ENCODE results near the gene NKAIN2.

Gene NKAIN2

DNA sequence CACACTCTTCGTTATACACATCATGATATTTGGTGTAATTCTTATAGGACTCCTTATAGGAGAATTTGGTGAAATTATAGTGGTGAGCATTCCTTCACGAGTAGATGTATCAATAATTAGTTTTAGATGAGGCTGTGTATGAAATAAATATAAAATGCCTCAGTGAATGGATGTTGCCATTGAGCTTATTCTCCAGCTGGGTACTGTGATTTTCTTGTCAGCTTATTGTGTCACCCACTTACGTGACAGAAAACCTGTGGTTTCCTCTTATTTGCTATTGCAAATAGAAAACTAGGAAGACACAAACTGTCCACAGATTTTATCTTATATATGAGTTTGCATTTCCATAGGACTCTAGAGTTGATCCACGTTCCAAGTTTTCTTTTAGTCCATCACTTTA, 718.7 kb downstream of the NKAIN2 start:
- no peak overlapping the region for H3K9ac ChIP-seq
- H3K27me3 ChIP-seq: no peaks in the 10 kb centered on the region
- no peak overlapping the region for H3K4me3 ChIP-seq
- H3K4me2 ChIP-seq: no peak overlapping the region
- H3K4me1 ChIP-seq: no peaks in the 10 kb centered on the region
- H3K27ac ChIP-seq: no peak overlapping the region
- no peaks in the 10 kb centered on the region for H3K9me3 ChIP-seq
- TF ChIP-seq Cebpa-rat (IDR thresholded peaks at IDR 0.05): no peak
- no peaks in the 10 kb centered on the region for H3K36me3 ChIP-seq
- H4K20me1 ChIP-seq: no peaks in the 10 kb centered on the region

DNA sequence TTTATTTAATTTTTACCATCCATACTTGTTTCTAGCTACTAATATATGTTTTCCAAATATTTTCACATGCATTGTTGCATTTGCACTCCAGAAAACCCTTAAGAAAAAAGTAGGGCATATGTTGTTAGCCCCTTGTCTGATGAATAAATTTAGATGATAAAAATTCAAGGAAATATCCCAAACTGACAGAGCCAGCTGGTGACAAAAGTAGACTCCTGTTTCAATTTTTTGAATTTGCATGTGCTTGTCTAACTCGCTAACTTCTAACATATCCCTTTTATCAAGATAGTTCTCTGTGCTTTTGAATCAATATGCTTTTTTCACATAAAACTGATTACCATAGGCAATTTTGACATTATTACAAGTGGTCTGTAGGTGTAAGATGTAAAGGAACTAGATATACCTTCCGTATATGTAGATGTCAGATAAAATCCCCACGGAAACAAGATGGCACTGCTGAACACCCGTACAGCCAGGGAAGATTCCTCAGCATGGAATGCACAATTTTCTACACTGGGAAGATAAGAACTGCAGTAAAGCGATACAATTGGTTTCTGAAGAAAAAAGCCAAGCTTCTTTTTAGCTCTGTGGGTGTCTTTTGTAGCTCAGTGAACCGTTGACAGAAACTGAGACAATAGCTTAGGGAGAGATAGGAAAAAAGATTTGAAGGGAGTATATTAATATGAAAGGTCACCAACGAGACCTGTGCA, 721.0 kb downstream of the NKAIN2 start:
- Histone ChIP-seq H3K27ac (no peak overlapping the region), H3K9ac (no peak overlapping the region)
- no peak for TF ChIP-seq Cebpa-rat (IDR thresholded peaks at IDR 0.05)

DNA sequence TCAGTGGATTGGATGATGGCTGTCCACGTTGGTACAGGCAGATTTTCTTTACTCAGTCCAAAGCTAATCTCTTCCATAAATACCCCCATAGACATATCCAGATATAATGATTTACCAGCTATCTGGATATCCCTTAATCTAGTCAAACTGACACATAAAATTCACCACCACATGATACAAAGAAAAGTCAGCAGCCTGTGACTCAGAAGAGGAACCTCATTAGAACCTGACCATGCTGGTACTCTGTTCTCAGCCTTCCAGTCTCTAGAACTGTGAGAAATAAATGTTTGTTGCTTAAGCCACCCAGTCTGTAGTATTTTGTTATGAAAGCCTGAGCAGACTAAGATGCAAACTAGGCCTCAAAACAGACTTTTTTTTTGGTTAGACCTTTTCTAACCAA, 727.3 kb downstream of the NKAIN2 start:
- H3K4me2 ChIP-seq: no peak overlapping the region
- H3K27me3 ChIP-seq: no peaks in the 10 kb centered on the region
- TF ChIP-seq Cebpa-rat (IDR thresholded peaks at IDR 0.05): no peak
- H3K9me3 ChIP-seq: no peaks in the 10 kb centered on the region
- no peak overlapping the region for H3K9ac ChIP-seq
- H3K4me3 ChIP-seq: no peak overlapping the region
- no peak overlapping the region for H3K27ac ChIP-seq
- no peaks in the 10 kb centered on the region for H3K36me3 ChIP-seq
- H3K4me1 ChIP-seq: no peaks in the 10 kb centered on the region
- H4K20me1 ChIP-seq: no peaks in the 10 kb centered on the region

More for the DNA sequence above, 721.0 kb downstream of the NKAIN2 start:
- Histone ChIP-seq H4K20me1 (no peaks in the 10 kb centered on the region), H3K4me3 (no peak overlapping the region), H3K4me1 (no peaks in the 10 kb centered on the region), H3K4me2 (no peak overlapping the region), H3K9me3 (no peaks in the 10 kb centered on the region), H3K27me3 (no peaks in the 10 kb centered on the region), H3K36me3 (no peaks in the 10 kb centered on the region)

DNA sequence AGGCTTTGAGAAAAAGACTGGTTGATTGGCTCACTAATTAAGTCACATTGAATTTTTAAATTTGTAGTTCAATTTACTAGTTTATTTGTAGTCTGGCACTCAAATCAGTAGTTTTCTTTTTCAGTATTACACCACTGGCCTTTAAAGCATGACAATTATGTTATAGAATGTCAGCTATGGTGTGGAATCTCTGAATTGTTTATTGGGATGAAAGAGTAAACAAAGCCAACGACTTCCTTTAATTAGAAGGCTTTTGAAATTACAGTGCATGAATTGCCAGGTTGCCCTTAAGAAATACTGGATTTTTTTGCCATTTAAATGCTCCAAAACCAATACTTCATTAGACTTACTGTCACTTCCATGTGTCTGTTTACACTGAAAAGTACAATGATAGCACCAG, 731.6 kb downstream of the NKAIN2 start:
- no peak overlapping the region for H3K4me3 ChIP-seq
- H3K27ac ChIP-seq: no peak overlapping the region
- no peaks in the 10 kb centered on the region for H3K27me3 ChIP-seq
- H3K9me3 ChIP-seq: no peaks in the 10 kb centered on the region
- H3K4me2 ChIP-seq: no peak overlapping the region
- H3K36me3 ChIP-seq: no peaks in the 10 kb centered on the region
- H3K4me1 ChIP-seq: no peaks in the 10 kb centered on the region
- no peak for TF ChIP-seq Cebpa-rat (IDR thresholded peaks at IDR 0.05)
- no peaks in the 10 kb centered on the region for H4K20me1 ChIP-seq
- H3K9ac ChIP-seq: no peak overlapping the region

DNA sequence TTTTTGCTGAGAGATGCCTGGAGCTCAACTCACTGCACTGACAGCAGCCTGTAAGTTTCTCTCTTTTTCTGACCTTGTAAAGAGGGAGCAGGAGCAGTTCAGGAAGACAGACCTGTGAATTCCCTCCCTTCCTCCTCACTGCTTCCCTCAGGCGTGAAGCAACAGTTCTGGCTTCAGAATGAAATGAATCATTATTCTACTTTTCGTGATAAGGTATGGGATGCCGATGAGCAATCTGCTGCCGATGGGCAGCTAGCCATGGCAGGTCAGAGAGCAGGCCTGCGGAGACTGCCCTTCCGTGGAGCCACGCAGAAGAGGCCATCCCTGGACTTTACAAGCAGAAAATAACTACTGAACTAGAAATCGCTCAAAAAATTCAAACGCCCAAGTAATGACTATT, 732.1 kb downstream of the NKAIN2 start:
- no peaks in the 10 kb centered on the region for H3K27me3 ChIP-seq
- H4K20me1 ChIP-seq: no peaks in the 10 kb centered on the region
- no peaks in the 10 kb centered on the region for H3K9me3 ChIP-seq
- TF ChIP-seq Cebpa-rat (IDR thresholded peaks at IDR 0.05): no peak
- no peak overlapping the region for H3K4me3 ChIP-seq
- H3K9ac ChIP-seq: no peak overlapping the region
- H3K36me3 ChIP-seq: no peaks in the 10 kb centered on the region
- H3K4me2 ChIP-seq: no peak overlapping the region
- H3K27ac ChIP-seq: no peak overlapping the region
- no peaks in the 10 kb centered on the region for H3K4me1 ChIP-seq

DNA sequence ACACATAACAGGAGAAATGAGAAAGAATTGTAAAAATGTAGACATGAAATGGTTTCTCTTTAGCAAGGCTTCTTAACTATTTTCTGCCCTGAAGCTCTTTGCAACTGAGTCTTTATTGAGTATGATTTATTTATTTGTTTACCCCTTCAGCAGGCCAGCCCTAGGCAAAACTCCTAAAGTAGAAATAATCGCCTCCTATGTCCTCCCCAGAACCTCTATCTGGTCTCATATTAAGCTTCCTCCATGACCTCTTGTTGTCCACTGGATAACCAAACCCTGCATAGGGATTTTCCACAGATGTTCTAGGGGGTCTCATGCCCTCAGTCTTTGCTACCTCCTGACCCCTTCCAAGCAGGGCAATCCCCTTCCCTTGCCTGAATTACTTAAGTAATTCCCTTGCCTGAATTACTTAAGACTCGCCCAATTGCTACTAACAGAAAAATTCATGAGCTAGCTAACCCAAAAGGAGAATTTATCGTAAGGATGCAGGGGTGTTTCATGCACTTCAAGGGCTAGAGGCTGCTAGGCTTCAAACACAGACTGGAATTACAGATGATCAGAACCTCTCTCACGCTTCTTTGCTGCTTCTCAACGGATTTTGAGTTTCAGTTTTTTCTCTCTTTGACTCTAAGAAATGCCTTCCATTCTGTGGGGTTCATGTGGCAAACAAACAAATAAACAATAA, 732.6 kb downstream of the NKAIN2 start:
- H4K20me1 ChIP-seq: no peaks in the 10 kb centered on the region
- H3K4me2 ChIP-seq: no peak overlapping the region
- H3K36me3 ChIP-seq: no peaks in the 10 kb centered on the region
- H3K4me1 ChIP-seq: no peaks in the 10 kb centered on the region
- no peaks in the 10 kb centered on the region for H3K9me3 ChIP-seq
- no peaks in the 10 kb centered on the region for H3K27me3 ChIP-seq
- H3K9ac ChIP-seq: no peak overlapping the region
- no peak for TF ChIP-seq Cebpa-rat (IDR thresholded peaks at IDR 0.05)
- H3K27ac ChIP-seq: no peak overlapping the region
- no peak overlapping the region for H3K4me3 ChIP-seq

DNA sequence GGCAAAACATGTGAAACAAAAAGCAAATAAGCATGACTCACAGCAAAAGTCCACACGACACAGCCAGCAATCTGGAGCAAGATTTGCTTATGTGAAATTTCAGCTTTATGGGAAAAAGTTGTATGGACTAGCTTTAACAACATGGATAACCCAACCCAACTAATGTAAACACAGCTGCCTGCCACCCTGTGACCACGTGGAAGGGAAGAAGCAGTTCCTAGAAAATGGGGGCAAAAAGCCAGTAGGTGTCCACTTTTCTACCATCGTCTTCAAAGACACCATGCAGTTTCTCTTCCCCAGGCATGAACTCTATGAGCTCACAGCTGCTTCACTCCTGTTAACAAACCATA, 733.2 kb downstream of the NKAIN2 start:
- Histone ChIP-seq H3K4me3 (no peak overlapping the region), H3K36me3 (no peaks in the 10 kb centered on the region), H3K27ac (no peak overlapping the region), H3K4me2 (no peak overlapping the region), H4K20me1 (no peaks in the 10 kb centered on the region), H3K27me3 (no peaks in the 10 kb centered on the region), H3K9me3 (no peaks in the 10 kb centered on the region), H3K4me1 (no peaks in the 10 kb centered on the region), H3K9ac (no peak overlapping the region)
- TF ChIP-seq Cebpa-rat (IDR thresholded peaks at IDR 0.05): no peak

DNA sequence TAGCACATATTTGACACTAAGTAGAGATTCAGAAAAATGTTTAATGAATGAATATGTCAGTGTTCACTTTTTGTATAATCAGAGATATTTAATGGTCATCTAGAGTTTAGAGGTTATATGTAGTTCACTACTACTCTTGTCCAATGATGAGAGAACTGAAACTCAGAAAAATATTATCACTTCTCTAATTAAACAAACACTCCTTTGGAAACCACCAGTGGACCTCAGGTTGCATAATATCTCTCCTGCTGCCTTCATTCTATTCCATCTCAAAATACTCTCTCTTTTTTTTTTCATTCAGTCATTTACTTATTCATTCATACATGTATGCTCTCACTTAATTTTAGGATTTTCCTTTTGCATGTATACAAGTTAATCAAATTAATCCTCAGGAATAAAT, 735.4 kb downstream of the NKAIN2 start:
- H3K9ac ChIP-seq: no peak overlapping the region
- H3K4me3 ChIP-seq: no peak overlapping the region
- no peak for TF ChIP-seq Cebpa-rat (IDR thresholded peaks at IDR 0.05)
- no peaks in the 10 kb centered on the region for H3K36me3 ChIP-seq
- no peak overlapping the region for H3K4me2 ChIP-seq
- no peaks in the 10 kb centered on the region for H4K20me1 ChIP-seq
- no peak overlapping the region for H3K27ac ChIP-seq
- no peaks in the 10 kb centered on the region for H3K9me3 ChIP-seq
- H3K27me3 ChIP-seq: no peaks in the 10 kb centered on the region
- no peaks in the 10 kb centered on the region for H3K4me1 ChIP-seq

DNA sequence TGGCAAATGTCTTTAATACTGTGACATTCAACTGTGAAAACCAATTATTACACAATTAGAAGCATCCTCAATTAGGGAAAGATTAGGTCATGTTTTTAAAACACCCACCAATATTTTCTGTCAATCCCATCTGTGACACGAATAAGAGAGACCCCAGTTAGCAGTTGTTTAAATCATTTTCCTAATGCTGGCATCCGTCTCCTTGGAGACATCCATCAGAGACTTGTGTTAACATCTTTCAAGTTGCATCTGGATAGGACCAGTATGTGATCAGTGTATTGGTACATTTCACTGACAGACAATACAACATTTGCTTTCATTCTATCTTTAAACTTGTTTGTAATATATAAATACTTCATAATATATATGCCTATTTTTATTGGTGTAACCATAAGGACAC, 737.9 kb downstream of the NKAIN2 start:
- H3K27me3 ChIP-seq: no peaks in the 10 kb centered on the region
- TF ChIP-seq Cebpa-rat (IDR thresholded peaks at IDR 0.05): no peak
- no peaks in the 10 kb centered on the region for H3K36me3 ChIP-seq
- no peaks in the 10 kb centered on the region for H3K9me3 ChIP-seq
- no peak overlapping the region for H3K9ac ChIP-seq
- H3K4me3 ChIP-seq: no peak overlapping the region
- H3K4me2 ChIP-seq: no peak overlapping the region
- H3K4me1 ChIP-seq: no peaks in the 10 kb centered on the region
- H4K20me1 ChIP-seq: no peaks in the 10 kb centered on the region
- no peak overlapping the region for H3K27ac ChIP-seq

DNA sequence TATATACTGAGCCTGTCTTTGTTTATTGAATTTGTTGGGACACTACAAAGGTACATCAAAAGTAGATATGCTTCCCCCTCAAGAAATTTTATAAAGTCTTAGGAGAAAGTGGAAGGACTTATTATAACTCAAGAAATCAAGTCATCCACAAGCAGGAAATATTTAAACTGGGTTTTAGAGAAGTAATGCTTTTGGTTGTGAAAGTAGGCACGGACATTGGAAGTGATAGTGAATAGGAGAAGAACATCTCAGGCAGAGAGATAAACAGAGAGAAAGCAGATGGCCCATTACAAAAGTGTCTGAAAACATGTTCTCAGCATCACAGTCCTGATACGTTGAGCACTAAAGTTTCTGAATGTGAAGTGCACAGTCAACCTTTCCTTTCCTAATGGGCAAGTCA, 742.9 kb downstream of the NKAIN2 start:
- no peaks in the 10 kb centered on the region for H3K27me3 ChIP-seq
- TF ChIP-seq Cebpa-rat (IDR thresholded peaks at IDR 0.05): no peak
- no peaks in the 10 kb centered on the region for H3K4me1 ChIP-seq

More for the DNA sequence above, 742.9 kb downstream of the NKAIN2 start:
- no peaks in the 10 kb centered on the region for H4K20me1 ChIP-seq
- no peaks in the 10 kb centered on the region for H3K36me3 ChIP-seq
- no peak overlapping the region for H3K27ac ChIP-seq
- no peak overlapping the region for H3K4me2 ChIP-seq
- H3K9ac ChIP-seq: no peak overlapping the region
- H3K9me3 ChIP-seq: no peaks in the 10 kb centered on the region
- H3K4me3 ChIP-seq: no peak overlapping the region
